Progenitor cell of endocrine pancreas (in vitro differentiated cells): ENCODE data around the gene ABCC3. TPM values are rescaled to one million over a fixed set of nuclear protein-coding genes. Genes with fewer than 3 reads are reported as not detected.
A peak's percentile ranks its signal among the peaks of the same experiment; 100 is the strongest.

Experiments
- DNase-seq: peaks from one replicate; pipeline ENCODE4 v3.0.0; 2021; ENCODE audit warnings: low spot score; ENCODE audit not compliant: unreplicated experiment
- H3K27ac Mint-ChIP-seq: 2 replicates; pipeline ENCODE4 v1.8.0; 2021; ENCODE audit warnings: mild to moderate bottlenecking, moderate library complexity, mixed read lengths
- H3K27me3 Mint-ChIP-seq: 2 replicates; pipeline ENCODE4 v1.8.0; 2021; ENCODE audit warnings: mixed read lengths
- H3K36me3 Mint-ChIP-seq: 2 replicates; pipeline ENCODE4 v1.8.0; 2022; ENCODE audit warnings: mixed read lengths; ENCODE audit not compliant: insufficient read depth
- H3K4me1 Mint-ChIP-seq: 2 replicates; pipeline ENCODE4 v1.8.0; 2021; ENCODE audit warnings: low read depth, mixed read lengths
- H3K4me3 Mint-ChIP-seq: 2 replicates; pipeline ENCODE4 v1.8.0; 2021; ENCODE audit warnings: low read depth, mild to moderate bottlenecking, moderate library complexity, mixed read lengths
- H3K9me3 Mint-ChIP-seq: 2 replicates; pipeline ENCODE4 v1.8.0; 2021; ENCODE audit warnings: low read depth, mixed read lengths
- total RNA-seq: library from RNA; stranded (reverse); gene quantifications from 2 replicates; pipeline ENCODE4 v1.2.1, GENCODE V29; 2021
- TF ChIP-seq, protein P1 (sequence below): fragments of 200-600 bp; sonication (generic); IDR thresholded peaks from one replicate; pipeline ENCODE4 v1.5.0; 2021; ENCODE audit warnings: antibody characterized with exemption, mild to moderate bottlenecking; ENCODE audit not compliant: unreplicated experiment

The ABCC3 gene
- total RNA-seq, 1 donor from 2014 or later: 1.6 TPM

GRCh38 chr17:50661348-50661747, 26.7 kb downstream of the ABCC3 start:
- Mint-ChIP-seq H3K27me3 (peaks cover 3% of the 10 kb centered on the region), H3K36me3 (no peaks in the 10 kb centered on the region), H3K27ac (peak overlapping the region; percentile 88), H3K9me3 (no peaks in the 10 kb centered on the region), H3K4me1 (peaks cover 18% of the 10 kb centered on the region), H3K4me3 (no peak overlapping the region)
- no peak for DNase-seq
- TF ChIP-seq, protein P1, sequence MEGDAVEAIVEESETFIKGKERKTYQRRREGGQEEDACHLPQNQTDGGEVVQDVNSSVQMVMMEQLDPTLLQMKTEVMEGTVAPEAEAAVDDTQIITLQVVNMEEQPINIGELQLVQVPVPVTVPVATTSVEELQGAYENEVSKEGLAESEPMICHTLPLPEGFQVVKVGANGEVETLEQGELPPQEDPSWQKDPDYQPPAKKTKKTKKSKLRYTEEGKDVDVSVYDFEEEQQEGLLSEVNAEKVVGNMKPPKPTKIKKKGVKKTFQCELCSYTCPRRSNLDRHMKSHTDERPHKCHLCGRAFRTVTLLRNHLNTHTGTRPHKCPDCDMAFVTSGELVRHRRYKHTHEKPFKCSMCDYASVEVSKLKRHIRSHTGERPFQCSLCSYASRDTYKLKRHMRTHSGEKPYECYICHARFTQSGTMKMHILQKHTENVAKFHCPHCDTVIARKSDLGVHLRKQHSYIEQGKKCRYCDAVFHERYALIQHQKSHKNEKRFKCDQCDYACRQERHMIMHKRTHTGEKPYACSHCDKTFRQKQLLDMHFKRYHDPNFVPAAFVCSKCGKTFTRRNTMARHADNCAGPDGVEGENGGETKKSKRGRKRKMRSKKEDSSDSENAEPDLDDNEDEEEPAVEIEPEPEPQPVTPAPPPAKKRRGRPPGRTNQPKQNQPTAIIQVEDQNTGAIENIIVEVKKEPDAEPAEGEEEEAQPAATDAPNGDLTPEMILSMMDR: no peak

GRCh38 chr17:50661795-50662391, 27.2 kb downstream of the ABCC3 start:
- no peak for DNase-seq
- Mint-ChIP-seq H3K27ac (peak overlapping the region; percentile 88), H3K4me3 (no peak overlapping the region), H3K27me3 (peaks cover 3% of the 10 kb centered on the region), H3K4me1 (peaks cover 18% of the 10 kb centered on the region), H3K9me3 (no peaks in the 10 kb centered on the region), H3K36me3 (no peaks in the 10 kb centered on the region)
- TF ChIP-seq, protein P1: no peak

- peaks cover 21% of the 10 kb centered on the region for H3K4me1 Mint-ChIP-seq
- no peak for DNase-seq
- no peaks in the 10 kb centered on the region for H3K36me3 Mint-ChIP-seq
- H3K9me3 Mint-ChIP-seq: no peaks in the 10 kb centered on the region
- H3K4me3 Mint-ChIP-seq: no peak overlapping the region
- TF ChIP-seq, protein P1: no peak
- H3K27me3 Mint-ChIP-seq: peaks cover 3% of the 10 kb centered on the region
- H3K27ac Mint-ChIP-seq: peak overlapping the region; percentile 73
Observed at GRCh38 chr17:50662632-50663225, 28.0 kb downstream of the ABCC3 start.

GRCh38 chr17:50663812-50664374, 29.2 kb downstream of the ABCC3 start:
- Mint-ChIP-seq H3K4me3 (no peak overlapping the region), H3K36me3 (no peaks in the 10 kb centered on the region), H3K4me1 (peaks cover 25% of the 10 kb centered on the region), H3K27ac (no peak overlapping the region), H3K27me3 (peaks cover 3% of the 10 kb centered on the region), H3K9me3 (no peaks in the 10 kb centered on the region)
- TF ChIP-seq, protein P1: no peak
- DNase-seq: no peak

GRCh38 chr17:50664788-50665458, 30.2 kb downstream of the ABCC3 start:
- H3K4me1 Mint-ChIP-seq: peaks cover 25% of the 10 kb centered on the region

More at GRCh38 chr17:50664788-50665458, 30.2 kb downstream of the ABCC3 start:
- Mint-ChIP-seq H3K4me3 (no peak overlapping the region), H3K9me3 (no peaks in the 10 kb centered on the region), H3K27ac (no peak overlapping the region), H3K36me3 (no peaks in the 10 kb centered on the region), H3K27me3 (peaks cover 3% of the 10 kb centered on the region)
- DNase-seq: no peak
- TF ChIP-seq, protein P1: no peak
